Panc1 (cell line): Measurements from ENCODE around the gene C19orf38. TPM values are rescaled to one million over a fixed set of nuclear protein-coding genes. Genes with fewer than 3 reads are reported as not detected.

Experiments used
- ATAC-seq: fragments of 200-7000 bp; cut with Tn5 transposase; 2 replicates; pipeline ENCODE4 v1.9.1; 2020; ENCODE audit warnings: mild to moderate bottlenecking, moderate library complexity
- BruUV-seq: library from RNA; stranded (reverse); fragments of 400-500 nt; replicated peaks from 2 replicates; lab custom pipeline; 2021; lab: Mats Ljungman, UMichigan
- CTCF ChIA-PET: fragments of 300-600 bp; sonication (Branson Sonifier 250); formaldehyde crosslinking; loops from one replicate; lab custom pipeline; 2022; ENCODE audit warnings: antibody characterized with exemption; lab: Charles Lee
- POLR2A ChIA-PET: fragments of 300-600 bp; sonication (Branson Sonifier 250); formaldehyde crosslinking; loops from one replicate; lab custom pipeline; 2022; ENCODE audit warnings: antibody characterized with exemption; lab: Charles Lee
- DNase-seq: peaks from one replicate; pipeline ENCODE4 v3.0.0-alpha.2; 2010; ENCODE audit warnings: low read depth, low spot score
- H3K27ac ChIP-seq: 2 replicates; pipeline ENCODE4 v1.5.1; 2011; ENCODE audit warnings: mild to moderate bottlenecking, low read length, inconsistent platforms
- H3K27me3 ChIP-seq: fragments of 200-500 bp; sonication (Bioruptor generic); 2 replicates; pipeline ENCODE4 v1.6.0; 2014; ENCODE audit warnings: low read length, inconsistent platforms; ENCODE audit not compliant: control insufficient read depth, insufficient read depth
- H3K36me3 ChIP-seq: fragments of 200-500 bp; sonication (Bioruptor generic); 2 replicates; pipeline ENCODE4 v1.5.1; 2014; ENCODE audit warnings: inconsistent platforms, mild to moderate bottlenecking, low read length, moderate library complexity; ENCODE audit not compliant: control insufficient read depth, insufficient read depth
- H3K4me1 ChIP-seq: 2 replicates; pipeline ENCODE4 v1.5.1; 2011; ENCODE audit warnings: inconsistent platforms, mild to moderate bottlenecking, low read length, moderate library complexity; ENCODE audit not compliant: control insufficient read depth, insufficient read depth
- H3K4me3 ChIP-seq, 2 experiments: 2 replicates each; pipeline ENCODE4 v1.5.1; 2011 to 2012; ENCODE audit warnings: low read depth in 2 of 2, low read length in 2 of 2, mild to moderate bottlenecking in 2 of 2, inconsistent platforms in 1 of 2, moderate library complexity in 1 of 2
- H3K9me3 ChIP-seq: fragments of 200-500 bp; sonication (Bioruptor generic); 2 replicates; pipeline ENCODE4 v1.5.1; 2014; ENCODE audit warnings: low read depth, mild to moderate bottlenecking, inconsistent platforms, low read length, moderate library complexity; ENCODE audit not compliant: control insufficient read depth, insufficient read depth
- CTCF ChIP-seq: fragments of 450-650 bp; IDR thresholded peaks from 2 replicates; pipeline ENCODE4 v1.5.1; 2017; ENCODE audit warnings: mild to moderate bottlenecking
- POLR2AphosphoS5 ChIP-seq: IDR thresholded peaks from 2 replicates; pipeline ENCODE4 v1.6.1; 2012; ENCODE audit warnings: mild to moderate bottlenecking, low read depth, low read length, moderate library complexity
- REST ChIP-seq, 2 experiments: IDR thresholded peaks; 2 replicates each; pipeline ENCODE4 v1.6.1; 2011 to 2012; ENCODE audit warnings: low read depth in 2 of 2, control low read depth in 1 of 2, low read length in 1 of 2, mild to moderate bottlenecking in 1 of 2, moderate library complexity in 1 of 2; ENCODE audit not compliant: insufficient read depth in 1 of 2
- SIN3A ChIP-seq: IDR thresholded peaks from 2 replicates; pipeline ENCODE4 v1.6.1; 2012; ENCODE audit warnings: low read depth, mild to moderate bottlenecking, low read length, moderate library complexity, borderline replicate concordance; ENCODE audit not compliant: insufficient read depth
- TCF7L2 ChIP-seq: IDR thresholded peaks from 2 replicates; pipeline ENCODE4 v1.6.1; 2011; ENCODE audit warnings: mild to moderate bottlenecking, low read depth, low read length, inconsistent platforms
- in situ Hi-C: cut with HindIII; loops from 2 replicates; pipeline ENCODE4 v1.10.0; 2016; ENCODE audit warnings: low sequenced_read_pairs, low pct_unique_long_range_greater_than_20kb
- intact Hi-C: fragments of 100-400 bp; cut with micrococcal nuclease; formaldehyde crosslinking; loops from one replicate; pipeline ENCODE4 v1.10.0; 2022; ENCODE audit not compliant: unreplicated experiment
- total RNA-seq: library from RNA; stranded (reverse); gene quantifications from one replicate; pipeline ENCODE4 v1.2.1, GENCODE V29; 2021; ENCODE audit not compliant: unreplicated experiment

The C19orf38 gene
- total RNA-seq, 1 experiment from 2014 or later = not detected

DNA sequence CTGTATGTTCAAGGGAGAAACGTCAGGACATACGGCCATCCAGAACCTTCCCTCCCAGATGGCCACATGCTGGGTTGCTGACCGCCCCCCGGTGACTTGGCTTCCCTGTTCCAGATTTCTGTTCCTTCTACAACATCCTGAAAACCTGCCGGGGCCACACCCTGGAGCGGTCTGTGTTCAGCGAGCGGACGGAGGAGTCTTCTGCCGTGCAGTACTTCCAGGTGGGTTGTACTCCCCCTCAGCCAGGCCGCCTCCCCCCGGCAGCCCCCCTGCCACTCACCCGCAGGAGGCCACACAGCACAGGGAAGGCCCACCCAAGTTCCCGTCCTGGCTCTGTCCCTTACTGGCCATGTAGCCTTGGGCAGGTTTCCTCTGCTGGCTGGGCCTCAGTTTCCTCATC is 59.7 kb downstream of the C19orf38 start:
- Histone ChIP-seq H3K36me3 (no peaks in the 10 kb centered on the region; the same call in 1 of the 2 replicates), H3K27me3 (no peaks in the 10 kb centered on the region), H3K4me1 (no peaks in the 10 kb centered on the region), H3K27ac (no peak overlapping the region), H3K9me3 (no peaks in the 10 kb centered on the region), H3K4me3 (no peak overlapping the region)
- ChIA-PET CTCF (no interaction called here), POLR2A (no interaction called here)
- intact Hi-C loops (no loop called here), in situ Hi-C loops (no loop called here)
- DNase-seq = no peak
- TF ChIP-seq REST (IDR thresholded peaks at IDR 0.05; ENCODE audit: insufficient read depth in 1 of 2, low read depth in 2 of 2, low read length in 1 of 2) = no peak
- TF ChIP-seq TCF7L2 = no peak
- TF ChIP-seq POLR2AphosphoS5 = no peak
- TF ChIP-seq SIN3A = no peak
- no peak for TF ChIP-seq CTCF
- no TSS peak for BruUV-seq
- ATAC-seq = no peak

DNA sequence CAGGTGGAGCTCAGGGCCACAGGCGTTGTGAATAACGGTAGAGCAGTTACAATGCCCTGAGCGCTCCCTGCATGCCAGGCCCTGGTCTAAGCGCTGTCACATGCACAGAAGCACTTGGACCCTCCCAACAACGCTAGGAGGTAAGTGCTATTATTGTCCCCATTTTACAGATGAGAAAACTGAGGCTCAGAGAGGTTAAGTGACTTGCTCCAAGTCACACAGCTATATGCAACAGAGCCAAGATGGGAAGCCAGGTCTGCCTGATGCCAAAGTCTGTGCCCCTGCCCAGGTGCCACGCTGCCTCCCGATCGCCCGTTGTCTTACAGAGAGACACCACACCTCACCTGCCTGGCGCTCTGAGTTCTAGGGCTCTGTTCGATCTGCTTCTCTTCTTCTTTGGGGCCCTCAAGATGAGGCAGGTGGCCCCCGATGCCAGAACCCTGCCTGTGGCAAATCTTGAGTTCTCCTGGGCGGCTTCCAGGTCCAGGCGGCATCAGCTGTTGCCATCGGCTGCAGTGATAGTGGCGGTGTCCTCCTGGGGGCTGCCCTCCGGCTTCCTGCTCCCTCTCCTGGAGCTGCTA is 60.3 kb downstream of the C19orf38 start:
- ChIA-PET CTCF (no interaction called here), POLR2A (no interaction called here)
- Histone ChIP-seq H3K9me3 (no peaks in the 10 kb centered on the region), H3K4me1 (no peaks in the 10 kb centered on the region), H3K4me3 (no peak overlapping the region), H3K36me3 (no peaks in the 10 kb centered on the region; the same call in 1 of the 2 replicates), H3K27me3 (no peaks in the 10 kb centered on the region), H3K27ac (no peak overlapping the region)
- intact Hi-C loops = no loop called here
- DNase-seq (no peak), ATAC-seq (no peak)
- in situ Hi-C loops = no loop called here
- no TSS peak for BruUV-seq
- TF ChIP-seq TCF7L2 = no peak
- TF ChIP-seq POLR2AphosphoS5 = no peak
- no peak for TF ChIP-seq CTCF
- no peak for TF ChIP-seq REST (IDR thresholded peaks at IDR 0.05; ENCODE audit: insufficient read depth in 1 of 2, low read depth in 2 of 2, low read length in 1 of 2)
- TF ChIP-seq SIN3A = no peak
